SU-DHL-6 (cell line): ENCODE measurements around the gene VWA7.
A peak's percentile ranks its signal among the peaks of the same experiment; 100 is the strongest.
"Not testable (repeated sequence)": the region's sequence is repeated elsewhere in the genome, so short reads cannot be mapped to it uniquely, and the experiment has no call there.

Source experiments
- H2AFZ ChIP-seq: fragments of 200-600 bp; sonication (generic); 2 replicates; pipeline ENCODE4 v1.6.1; 2014; ENCODE audit warnings: low read depth, mild to moderate bottlenecking, moderate library complexity, mixed read lengths, antibody characterized with exemption, low read length; ENCODE audit not compliant: severe bottlenecking
- H3F3A ChIP-seq: fragments of 200-600 bp; shearing (Covaris generic); 2 replicates; pipeline ENCODE4 v1.6.0; 2016; ENCODE audit warnings: antibody characterized with exemption, mild to moderate bottlenecking; ENCODE audit not compliant: insufficient read depth
- H3K27ac ChIP-seq: fragments of 200-600 bp; sonication (generic); 2 replicates; pipeline ENCODE4 v1.5.1; 2016; ENCODE audit warnings: low read depth, mild to moderate bottlenecking, low read length, moderate library complexity, mixed read lengths
- H3K27me3 ChIP-seq: fragments of 200-600 bp; sonication (generic), shearing (Covaris generic); 2 replicates; pipeline ENCODE4 v1.6.0; 2014; ENCODE audit warnings: mild to moderate bottlenecking, low read length
- H3K36me3 ChIP-seq: fragments of 200-600 bp; sonication (generic); 2 replicates; pipeline ENCODE4 v1.6.1; 2014; ENCODE audit warnings: mild to moderate bottlenecking, low read length, mixed read lengths
- H3K4me2 ChIP-seq: fragments of 300-600, 200-600 bp; shearing (Covaris generic), sonication (generic); 2 replicates; pipeline ENCODE4 v1.6.0; 2014; ENCODE audit warnings: low read length, low read depth, mild to moderate bottlenecking; ENCODE audit not compliant: poor library complexity, severe bottlenecking
- H3K4me3 ChIP-seq: fragments of 200-600 bp; sonication (generic); 2 replicates; pipeline ENCODE4 v1.5.1; 2014; ENCODE audit warnings: antibody characterized with exemption, low read length, mild to moderate bottlenecking, mixed read lengths; ENCODE audit not compliant: insufficient read depth, poor library complexity, severe bottlenecking
- H3K79me2 ChIP-seq: fragments of 200-600 bp; sonication (generic); 2 replicates; pipeline ENCODE4 v1.6.1; 2014; ENCODE audit warnings: mild to moderate bottlenecking, low read length, moderate library complexity; ENCODE audit not compliant: insufficient read depth
- H3K9ac ChIP-seq: fragments of 200-600 bp; sonication (generic); 2 replicates; pipeline ENCODE4 v1.7.0; 2014; ENCODE audit warnings: mild to moderate bottlenecking, low read length
- H3K9me2 ChIP-seq: fragments of 200-600 bp; sonication (generic); replicated peaks from 2 replicates; pipeline ENCODE4 v1.6.1; 2014; ENCODE audit warnings: low read length; ENCODE audit not compliant: insufficient read depth
- H3K9me3 ChIP-seq: fragments of 200-600 bp; sonication (generic); 2 replicates; pipeline ENCODE4 v1.6.1; 2014; ENCODE audit warnings: low read length, mixed read lengths; ENCODE audit not compliant: insufficient read depth
- H4K20me1 ChIP-seq: fragments of 200-600 bp; sonication (generic); 2 replicates; pipeline ENCODE4 v1.6.1; 2014; ENCODE audit warnings: low read depth, mild to moderate bottlenecking, antibody characterized with exemption, low read length, moderate library complexity, mixed read lengths
- EZH2phosphoT487 ChIP-seq: fragments of 200-600 bp; sonication (generic), shearing (Covaris generic); conservative IDR thresholded peaks from 2 replicates; pipeline ENCODE4 v1.6.1; 2018; ENCODE audit warnings: mild to moderate bottlenecking, antibody characterized with exemption, low read length, moderate library complexity, mixed read lengths
- TF ChIP-seq, protein P1 (sequence below): fragments of 200-600 bp; sonication (generic); IDR thresholded peaks from one replicate; pipeline ENCODE4 v1.5.1; 2017; ENCODE audit warnings: antibody characterized with exemption, mild to moderate bottlenecking, low read length, moderate library complexity; ENCODE audit not compliant: insufficient read depth, poor library complexity, severe bottlenecking

VWA7 gene

DNA sequence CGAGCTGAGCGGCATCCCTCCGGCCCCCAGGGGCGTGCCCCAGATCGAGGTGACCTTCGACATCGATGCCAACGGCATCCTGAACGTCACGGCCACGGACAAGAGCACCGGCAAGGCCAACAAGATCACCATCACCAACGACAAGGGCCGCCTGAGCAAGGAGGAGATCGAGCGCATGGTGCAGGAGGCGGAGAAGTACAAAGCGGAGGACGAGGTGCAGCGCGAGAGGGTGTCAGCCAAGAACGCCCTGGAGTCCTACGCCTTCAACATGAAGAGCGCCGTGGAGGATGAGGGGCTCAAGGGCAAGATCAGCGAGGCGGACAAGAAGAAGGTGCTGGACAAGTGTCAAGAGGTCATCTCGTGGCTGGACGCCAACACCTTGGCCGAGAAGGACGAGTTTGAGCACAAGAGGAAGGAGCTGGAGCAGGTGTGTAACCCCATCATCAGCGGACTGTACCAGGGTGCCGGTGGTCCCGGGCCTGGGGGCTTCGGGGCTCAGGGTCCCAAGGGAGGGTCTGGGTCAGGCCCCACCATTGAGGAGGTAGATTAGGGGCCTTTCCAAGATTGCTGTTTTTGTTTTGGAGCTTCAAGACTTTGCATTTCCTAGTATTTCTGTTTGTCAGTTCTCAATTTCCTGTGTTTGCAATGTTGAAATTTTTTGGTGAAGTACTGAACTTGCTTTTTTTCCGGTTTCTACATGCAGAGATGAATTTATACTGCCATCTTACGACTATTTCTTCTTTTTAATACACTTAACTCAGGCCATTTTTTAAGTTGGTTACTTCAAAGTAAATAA, 40.2 kb upstream of the VWA7 start:
- H3F3A ChIP-seq, H3K27ac ChIP-seq, H2AFZ ChIP-seq, H3K9me2 ChIP-seq, H3K79me2 ChIP-seq, H4K20me1 ChIP-seq, H3K36me3 ChIP-seq, H3K9me3 ChIP-seq, H3K4me3 ChIP-seq, H3K27me3 ChIP-seq, H3K9ac ChIP-seq: not testable (repeated sequence)
- peak overlapping the region; percentile 25 for H3K4me2 ChIP-seq

DNA sequence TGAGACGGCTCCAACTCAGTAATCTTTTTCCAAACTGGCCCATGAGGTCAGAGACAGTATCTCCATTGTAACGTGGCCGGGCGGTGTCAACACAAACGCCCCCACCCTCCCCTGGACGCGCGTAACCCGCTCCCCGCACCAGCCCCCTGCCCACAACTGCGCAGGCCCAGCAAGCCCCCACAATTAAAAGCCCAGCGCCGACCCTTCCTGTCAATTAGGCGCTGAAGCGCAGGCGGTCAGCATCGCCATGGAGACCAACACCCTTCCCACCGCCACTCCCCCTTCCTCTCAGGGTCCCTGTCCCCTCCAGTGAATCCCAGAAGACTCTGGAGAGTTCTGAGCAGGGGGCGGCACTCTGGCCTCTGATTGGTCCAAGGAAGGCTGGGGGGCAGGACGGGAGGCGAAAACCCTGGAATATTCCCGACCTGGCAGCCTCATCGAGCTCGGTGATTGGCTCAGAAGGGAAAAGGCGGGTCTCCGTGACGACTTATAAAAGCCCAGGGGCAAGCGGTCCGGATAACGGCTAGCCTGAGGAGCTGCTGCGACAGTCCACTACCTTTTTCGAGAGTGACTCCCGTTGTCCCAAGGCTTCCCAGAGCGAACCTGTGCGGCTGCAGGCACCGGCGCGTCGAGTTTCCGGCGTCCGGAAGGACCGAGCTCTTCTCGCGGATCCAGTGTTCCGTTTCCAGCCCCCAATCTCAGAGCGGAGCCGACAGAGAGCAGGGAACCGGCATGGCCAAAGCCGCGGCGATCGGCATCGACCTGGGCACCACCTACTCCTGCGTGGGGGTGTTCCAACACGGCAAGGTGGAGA, 38.1 kb upstream of the VWA7 start, which contains the start of the genes HSPA1A and HSPA1L:
Gene HSPA1A, plus strand, starts transcription at position 519 of the 814 bp plus-strand sequence. Its CDS starts 214 bp downstream, at position 733.
Gene HSPA1L, minus strand, starts transcription at position 259 of the 814 bp plus-strand sequence. CDS start 3,311 bp downstream, outside the sequence.
- Histone ChIP-seq H3K9me2 (no peaks in the 10 kb centered on the region), H3K4me2 (no peak within 1 kb of the TSS), H2AFZ (no peak within 1 kb of the TSS), H3K36me3 (no peaks in the 10 kb centered on the region), H3K27ac (no peak within 1 kb of the TSS), H3K79me2 (no peaks in the 10 kb centered on the region), H3F3A (no peaks in the 10 kb centered on the region), H3K4me3 (no peak within 1 kb of the TSS), H3K27me3 (no peaks in the 10 kb centered on the region), H3K9me3 (no peaks in the 10 kb centered on the region), H4K20me1 (no peaks in the 10 kb centered on the region), H3K9ac (no peak within 1 kb of the TSS)
- TF ChIP-seq, protein P1, sequence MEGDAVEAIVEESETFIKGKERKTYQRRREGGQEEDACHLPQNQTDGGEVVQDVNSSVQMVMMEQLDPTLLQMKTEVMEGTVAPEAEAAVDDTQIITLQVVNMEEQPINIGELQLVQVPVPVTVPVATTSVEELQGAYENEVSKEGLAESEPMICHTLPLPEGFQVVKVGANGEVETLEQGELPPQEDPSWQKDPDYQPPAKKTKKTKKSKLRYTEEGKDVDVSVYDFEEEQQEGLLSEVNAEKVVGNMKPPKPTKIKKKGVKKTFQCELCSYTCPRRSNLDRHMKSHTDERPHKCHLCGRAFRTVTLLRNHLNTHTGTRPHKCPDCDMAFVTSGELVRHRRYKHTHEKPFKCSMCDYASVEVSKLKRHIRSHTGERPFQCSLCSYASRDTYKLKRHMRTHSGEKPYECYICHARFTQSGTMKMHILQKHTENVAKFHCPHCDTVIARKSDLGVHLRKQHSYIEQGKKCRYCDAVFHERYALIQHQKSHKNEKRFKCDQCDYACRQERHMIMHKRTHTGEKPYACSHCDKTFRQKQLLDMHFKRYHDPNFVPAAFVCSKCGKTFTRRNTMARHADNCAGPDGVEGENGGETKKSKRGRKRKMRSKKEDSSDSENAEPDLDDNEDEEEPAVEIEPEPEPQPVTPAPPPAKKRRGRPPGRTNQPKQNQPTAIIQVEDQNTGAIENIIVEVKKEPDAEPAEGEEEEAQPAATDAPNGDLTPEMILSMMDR, result no peak
- TF ChIP-seq EZH2phosphoT487, result no peak

DNA sequence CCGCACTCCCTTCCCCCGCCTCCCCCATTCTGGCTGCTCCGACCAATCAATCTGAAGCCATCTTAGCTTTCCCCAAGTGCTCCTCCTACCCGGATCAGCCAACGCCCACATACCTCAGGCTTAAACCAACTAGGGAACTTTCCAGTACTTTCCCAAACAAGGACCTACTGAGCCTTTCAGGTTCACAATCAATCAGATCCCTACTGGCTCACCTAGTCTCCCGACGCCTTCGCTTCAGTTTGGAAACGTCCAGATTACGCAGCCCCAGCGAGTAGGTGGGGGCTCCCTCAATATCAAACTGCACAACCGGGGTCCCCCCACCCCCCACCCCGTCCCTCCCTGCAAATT, 37.5 kb upstream of the VWA7 start:
- H3K9me2 ChIP-seq, result no peaks in the 10 kb centered on the region
- H4K20me1 ChIP-seq, result no peaks in the 10 kb centered on the region
- no peaks in the 10 kb centered on the region for H3K79me2 ChIP-seq
- H2AFZ ChIP-seq, result no peak overlapping the region
- H3K27ac ChIP-seq, result no peak overlapping the region
- 0 out of 2 replicates have a peak, but pooled peaks cover under 1% of the 10 kb centered on the region for H3F3A ChIP-seq
- H3K36me3 ChIP-seq, result no peaks in the 10 kb centered on the region
- no peaks in the 10 kb centered on the region for H3K27me3 ChIP-seq
- no peaks in the 10 kb centered on the region for H3K9me3 ChIP-seq
- no peak overlapping the region for H3K4me2 ChIP-seq
- no peak overlapping the region for H3K4me3 ChIP-seq
- no peak overlapping the region for H3K9ac ChIP-seq
- TF ChIP-seq EZH2phosphoT487, result no peak

DNA sequence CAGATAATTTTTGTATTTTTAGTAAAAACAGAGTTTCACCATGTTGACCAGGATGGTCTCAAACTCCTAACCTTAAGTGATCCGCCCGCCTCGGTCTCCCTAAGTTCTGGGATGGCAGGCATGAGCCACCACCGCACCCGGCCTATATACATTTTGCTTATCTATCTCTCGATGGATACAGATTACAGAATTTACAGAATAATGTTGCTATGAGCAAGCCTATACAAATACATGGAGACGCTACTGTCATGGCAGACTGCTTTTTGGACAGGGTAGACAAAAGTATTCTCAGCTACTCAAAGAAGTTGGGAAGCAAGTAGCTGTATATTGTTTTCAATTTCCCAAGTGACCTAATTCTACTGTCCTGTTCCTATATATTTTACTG, 36.3 kb upstream of the VWA7 start:
- H3K27ac ChIP-seq, result no peak overlapping the region
- H3F3A ChIP-seq, result 0 out of 2 replicates have a peak, but pooled peaks cover 2% of the 10 kb centered on the region
- no peaks in the 10 kb centered on the region for H3K9me2 ChIP-seq
- no peak overlapping the region for H2AFZ ChIP-seq
- no peaks in the 10 kb centered on the region for H3K27me3 ChIP-seq
- no peaks in the 10 kb centered on the region for H3K36me3 ChIP-seq
- no peak overlapping the region for H3K4me3 ChIP-seq
- no peak overlapping the region for H3K4me2 ChIP-seq
- no peaks in the 10 kb centered on the region for H4K20me1 ChIP-seq
- TF ChIP-seq, protein P1, result no peak
- no peak for TF ChIP-seq EZH2phosphoT487
- no peaks in the 10 kb centered on the region for H3K9me3 ChIP-seq
- H3K79me2 ChIP-seq, result no peaks in the 10 kb centered on the region
- no peak overlapping the region for H3K9ac ChIP-seq
